Measurements from ENCODE around the gene GALNT17. TPM values are rescaled to one million over a fixed set of nuclear protein-coding genes. Genes with fewer than 3 reads are reported as not detected.

The GALNT17 gene
- total RNA-seq, 2 experiments from 2014 or later = not detected

GRCh38 chr7:71327946-71328345, 196.0 kb downstream of the GALNT17 start:
- CTCF ChIA-PET = no interaction called here
- no peak overlapping the region for H3K27ac ChIP-seq (ENCODE audit: low read depth in 1 of 2, low read length in 2 of 2)
- no peak for ATAC-seq (ENCODE audit: poor library complexity)
- POLR2A ChIA-PET = no interaction called here
- H3K36me3 Mint-ChIP-seq (ENCODE audit: low read depth) = no peaks in the 10 kb centered on the region
- no peaks in the 10 kb centered on the region for H3K27me3 ChIP-seq (ENCODE audit: control insufficient read depth in 1 of 2, insufficient read depth in 2 of 2, low read length in 2 of 2)
- H3K36me3 ChIP-seq (ENCODE audit: insufficient read depth, low read length) = no peaks in the 10 kb centered on the region
- intact Hi-C loops (cut with DNase I, micrococcal nuclease) = no loop called here
- no peaks in the 10 kb centered on the region for H3K9me3 ChIP-seq (ENCODE audit: control insufficient read depth in 1 of 2, insufficient read depth in 1 of 2, low read length in 2 of 2)
- no peak overlapping the region for H3K4me3 ChIP-seq (ENCODE audit: low read length)
- H3K27ac Mint-ChIP-seq = no peak overlapping the region
- H3K27me3 Mint-ChIP-seq = no peaks in the 10 kb centered on the region
- no peaks in the 10 kb centered on the region for H3K4me1 ChIP-seq (ENCODE audit: insufficient read depth, low read length)
- no peak for DNase-seq
- no peaks in the 10 kb centered on the region for H3K4me1 Mint-ChIP-seq (ENCODE audit: low read depth)
- H3K4me3 Mint-ChIP-seq = no peak overlapping the region
- H3K9me3 Mint-ChIP-seq = peaks cover 9% of the 10 kb centered on the region
- TF ChIP-seq CTCF (IDR thresholded peaks at IDR 0.05) = no peak

- H3K9me3 Mint-ChIP-seq = peaks cover 8% of the 10 kb centered on the region
- no peaks in the 10 kb centered on the region for H3K4me1 ChIP-seq (ENCODE audit: insufficient read depth, low read length)
- no peaks in the 10 kb centered on the region for H3K27me3 ChIP-seq (ENCODE audit: control insufficient read depth in 1 of 2, insufficient read depth in 2 of 2, low read length in 2 of 2)
- TF ChIP-seq CTCF (IDR thresholded peaks at IDR 0.05) = no peak
- ATAC-seq (ENCODE audit: poor library complexity) = no peak
- intact Hi-C loops (cut with DNase I, micrococcal nuclease) = no loop called here
- no peaks in the 10 kb centered on the region for H3K4me1 Mint-ChIP-seq (ENCODE audit: low read depth)
- no peak overlapping the region for H3K27ac ChIP-seq (ENCODE audit: low read depth in 1 of 2, low read length in 2 of 2)
- ChIA-PET CTCF (no interaction called here), POLR2A (interaction anchor here (0.6 kb wide), 1 partner anchor 35 kb away, joined by 4 read pairs; no protein-coding TSS in a partner anchor)
- DNase-seq = no peak
- H3K36me3 Mint-ChIP-seq (ENCODE audit: low read depth) = no peaks in the 10 kb centered on the region
- H3K9me3 ChIP-seq (ENCODE audit: control insufficient read depth in 1 of 2, insufficient read depth in 1 of 2, low read length in 2 of 2) = peaks cover 0 to 2% of the 10 kb centered on the region in 2 experiments
- H3K36me3 ChIP-seq (ENCODE audit: insufficient read depth, low read length) = no peaks in the 10 kb centered on the region
- H3K27ac Mint-ChIP-seq = no peak overlapping the region
- H3K27me3 Mint-ChIP-seq = no peaks in the 10 kb centered on the region
- H3K4me3 Mint-ChIP-seq = no peak overlapping the region
- no peak overlapping the region for H3K4me3 ChIP-seq (ENCODE audit: low read length)
Measured at GRCh38 chr7:71329030-71329660, 197.2 kb downstream of the GALNT17 start.

- Mint-ChIP-seq H3K36me3 (ENCODE audit: low read depth) (no peaks in the 10 kb centered on the region), H3K27me3 (no peaks in the 10 kb centered on the region), H3K4me3 (no peak overlapping the region), H3K9me3 (peaks cover 9% of the 10 kb centered on the region), H3K4me1 (ENCODE audit: low read depth) (no peaks in the 10 kb centered on the region), H3K27ac (no peak overlapping the region)
- Histone ChIP-seq H3K9me3 (ENCODE audit: control insufficient read depth in 1 of 2, insufficient read depth in 1 of 2, low read length in 2 of 2) (peaks cover 0 to 9% of the 10 kb centered on the region in 2 experiments), H3K4me1 (ENCODE audit: insufficient read depth, low read length) (no peaks in the 10 kb centered on the region), H3K36me3 (ENCODE audit: insufficient read depth, low read length) (no peaks in the 10 kb centered on the region), H3K4me3 (ENCODE audit: low read length) (no peak overlapping the region), H3K27me3 (ENCODE audit: control insufficient read depth in 1 of 2, insufficient read depth in 2 of 2, low read length in 2 of 2) (no peaks in the 10 kb centered on the region), H3K27ac (ENCODE audit: low read depth in 1 of 2, low read length in 2 of 2) (no peak overlapping the region)
- DNase-seq (no peak), ATAC-seq (ENCODE audit: poor library complexity) (no peak)
- no peak for TF ChIP-seq CTCF (IDR thresholded peaks at IDR 0.05)
- POLR2A ChIA-PET = no interaction called here
- CTCF ChIA-PET = no interaction called here
- intact Hi-C loops (cut with DNase I, micrococcal nuclease) = no loop called here
Measured at GRCh38 chr7:71332207-71332606, 200.3 kb downstream of the GALNT17 start.
